D721Med (cell line): ENCODE results near the gene TMEM108.

Experiments
- DNase-seq: peaks from one replicate; pipeline ENCODE4 v3.0.0; 2011; ENCODE audit warnings: low spot score; ENCODE audit not compliant: insufficient read length
- FAIRE-seq: peaks from 2 replicates; lab custom pipeline; 2011; peaks lifted over from hg19 to GRCh38; lab: Jason Lieb, UNC
- CTCF ChIP-seq: IDR thresholded peaks from 2 replicates; pipeline ENCODE4 v1.5.1; 2012; ENCODE audit warnings: mild to moderate bottlenecking, control low read depth; ENCODE audit not compliant: insufficient read depth; ENCODE audit errors: missing control alignments

Gene TMEM108

GRCh38 chr3:133371181-133371580 lies 333.0 kb downstream of the TMEM108 start:
- DNase-seq (no peak), FAIRE-seq (no peak)
- TF ChIP-seq CTCF = no peak

DNA sequence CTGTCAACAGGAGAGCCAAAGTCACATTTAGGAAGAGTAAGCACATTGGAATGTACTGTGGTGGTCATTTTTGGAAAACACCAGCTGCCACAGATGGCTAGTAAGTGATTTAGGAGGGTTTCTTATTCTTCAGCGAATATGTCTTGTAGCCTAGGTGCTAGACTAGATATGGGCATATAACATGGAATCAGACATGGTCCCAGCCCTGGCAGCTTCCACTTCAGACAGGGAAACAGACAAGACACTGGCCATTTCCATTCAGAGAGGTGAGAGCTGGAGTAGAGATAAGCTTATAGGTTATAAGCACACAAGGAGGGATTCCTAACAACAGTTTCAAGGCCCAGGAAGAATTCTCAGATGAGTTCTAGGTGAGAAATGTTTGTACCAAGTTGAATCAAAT lies 333.5 kb downstream of the TMEM108 start:
- DNase-seq = no peak
- FAIRE-seq = no peak
- no peak for TF ChIP-seq CTCF

DNA sequence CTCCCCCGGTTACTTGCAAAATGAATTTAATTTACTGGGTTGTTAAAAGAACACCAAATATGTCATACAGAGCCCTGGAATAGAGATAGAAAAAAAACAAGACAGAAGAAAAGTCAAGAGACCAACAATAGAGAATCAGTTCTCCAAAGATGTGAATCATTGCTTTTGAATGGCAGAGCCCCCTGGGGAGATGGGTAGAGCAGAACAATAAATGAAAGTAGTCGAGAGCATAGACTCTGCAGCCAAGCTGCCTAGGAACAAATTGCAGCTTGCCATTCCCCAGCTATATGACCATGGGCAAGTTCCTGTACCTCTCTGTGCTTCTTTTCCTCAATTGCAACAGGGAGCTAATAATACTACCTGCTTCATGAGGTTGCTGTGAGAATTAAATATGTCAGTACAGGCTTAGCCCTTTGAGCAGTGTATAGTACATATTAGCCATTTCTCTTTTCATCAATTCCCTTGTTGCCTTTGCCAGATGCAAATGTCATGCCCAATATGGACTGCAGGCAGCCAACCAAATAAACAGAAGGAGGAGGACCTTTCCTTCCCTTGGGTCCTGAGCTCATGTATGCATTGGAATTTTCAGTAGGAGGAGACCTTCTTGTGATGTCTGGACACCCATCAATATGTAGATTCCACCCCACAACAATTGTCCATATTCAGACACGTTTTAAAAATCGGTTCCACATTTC lies 336.7 kb downstream of the TMEM108 start:
- TF ChIP-seq CTCF = no peak
- DNase-seq = no peak
- FAIRE-seq = no peak

DNA sequence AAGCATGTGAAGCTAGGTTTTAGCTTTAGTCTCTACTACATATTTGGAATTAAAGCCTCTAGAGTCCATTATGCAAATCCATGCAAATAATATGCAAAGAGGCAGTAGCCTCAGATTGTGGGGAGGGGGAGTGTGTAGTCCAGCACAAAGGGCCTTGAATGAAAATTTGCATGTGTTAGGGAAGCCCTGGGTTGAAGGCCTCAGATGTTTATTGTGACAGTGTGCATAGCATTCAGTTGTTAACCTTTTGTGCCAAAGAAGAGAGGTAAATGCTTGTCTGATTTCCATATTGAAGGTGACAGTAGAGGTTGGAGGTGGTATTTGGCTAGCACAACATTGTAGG lies 337.2 kb downstream of the TMEM108 start:
- no peak for TF ChIP-seq CTCF
- no peak for FAIRE-seq
- no peak for DNase-seq

DNA sequence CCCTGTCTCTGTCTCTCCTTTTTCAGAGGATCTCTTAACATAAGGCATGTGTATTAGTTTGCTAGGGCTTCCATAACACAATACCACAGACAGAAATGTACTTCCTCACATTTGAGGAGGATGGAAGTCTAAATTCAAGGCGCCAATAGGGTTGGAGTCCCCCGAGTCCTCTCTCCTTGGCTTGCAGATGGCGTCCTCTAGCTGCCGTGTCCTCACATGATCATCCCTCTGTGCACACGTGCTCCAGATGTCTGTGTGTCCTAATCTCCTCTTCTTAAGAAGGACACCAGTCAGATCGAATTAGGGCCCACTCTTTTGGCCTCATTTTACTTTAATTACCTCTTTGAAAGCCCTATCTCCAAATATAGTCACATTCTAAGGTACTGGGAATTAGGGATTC lies 338.6 kb downstream of the TMEM108 start:
- TF ChIP-seq CTCF = peak; percentile 67
- no peak for DNase-seq
- FAIRE-seq = peak; percentile 93

- FAIRE-seq = no peak
- TF ChIP-seq CTCF = peak; percentile 55
- DNase-seq = no peak
Measured at GRCh38 chr3:133377396-133377795, 339.2 kb downstream of the TMEM108 start.

DNA sequence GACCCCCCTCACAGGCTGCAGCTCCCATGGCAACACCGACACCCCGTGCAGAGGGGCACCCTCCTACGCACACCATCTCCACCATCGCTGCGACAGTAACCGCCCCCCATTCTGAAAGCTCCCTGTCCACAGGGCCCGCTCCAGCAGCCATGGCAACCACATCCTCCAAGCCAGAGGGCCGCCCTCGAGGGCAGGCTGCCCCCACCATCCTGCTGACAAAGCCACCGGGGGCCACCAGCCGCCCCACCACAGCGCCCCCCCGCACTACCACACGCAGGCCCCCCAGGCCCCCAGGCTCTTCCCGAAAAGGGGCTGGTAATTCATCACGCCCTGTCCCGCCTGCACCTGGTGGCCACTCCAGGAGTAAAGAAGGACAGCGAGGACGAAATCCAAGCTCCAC lies 341.7 kb downstream of the TMEM108 start:
- DNase-seq = no peak
- no peak for TF ChIP-seq CTCF
- no peak for FAIRE-seq
